Fibroblast of skin of left biceps (primary cell): ENCODE data around the gene KLF14.
A peak's percentile ranks its signal among the peaks of the same experiment; 100 is the strongest.
"Not testable (repeated sequence)": the region's sequence is repeated elsewhere in the genome, so short reads cannot be mapped to it uniquely, and the experiment has no call there.

Experiments used
- DNase-seq, 2 experiments: peaks; one replicate each; pipeline ENCODE4 v3.0.0-alpha.2; 2013; ENCODE audit warnings: low read depth in 2 of 2

The KLF14 gene

DNA sequence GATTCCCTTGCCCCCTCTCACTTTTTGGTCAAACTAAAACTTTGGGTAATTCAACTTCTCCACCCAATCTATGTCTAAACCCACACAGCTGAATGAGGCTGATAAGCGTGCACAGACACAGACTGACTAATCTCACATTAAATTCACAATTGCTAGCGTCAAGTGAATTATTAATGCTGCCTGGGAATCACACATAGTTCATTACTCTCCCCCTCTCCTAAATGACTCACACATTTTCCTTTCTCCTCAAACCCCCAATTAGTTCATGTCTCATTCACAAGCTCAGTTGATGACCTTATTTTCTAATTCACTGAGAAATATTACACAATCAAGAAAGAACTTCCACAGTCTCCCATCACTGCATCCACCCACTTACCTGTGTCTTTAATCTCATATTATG, 14.5 kb downstream of the KLF14 start:
- DNase-seq = no peak

DNA sequence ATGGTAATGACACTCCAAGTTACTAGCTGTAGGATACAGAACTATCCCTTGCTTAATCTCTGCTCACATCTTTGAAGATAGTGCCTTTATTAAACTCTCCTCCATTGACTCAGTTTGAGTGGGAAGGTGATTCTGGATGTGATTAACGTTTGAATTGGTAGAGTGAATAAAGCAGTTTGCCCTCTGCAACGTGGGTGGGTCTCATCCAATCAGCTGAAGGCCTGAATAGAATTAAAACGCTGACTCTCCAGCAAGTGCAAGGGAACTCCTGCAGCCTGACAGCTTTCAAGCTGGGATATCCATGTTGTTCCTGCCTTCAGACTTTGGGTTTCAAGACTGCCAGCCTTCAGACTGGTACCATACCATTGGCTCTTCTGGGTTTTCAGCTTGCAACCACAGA, 21.6 kb downstream of the KLF14 start:
- DNase-seq = no peak

- no peak for DNase-seq
These were observed 25.2 kb downstream of the KLF14 start for GRCh38 chr7:130708766-130709165.

GRCh38 chr7:130708001-130708400, 26.0 kb downstream of the KLF14 start:
- DNase-seq = no peak

DNA sequence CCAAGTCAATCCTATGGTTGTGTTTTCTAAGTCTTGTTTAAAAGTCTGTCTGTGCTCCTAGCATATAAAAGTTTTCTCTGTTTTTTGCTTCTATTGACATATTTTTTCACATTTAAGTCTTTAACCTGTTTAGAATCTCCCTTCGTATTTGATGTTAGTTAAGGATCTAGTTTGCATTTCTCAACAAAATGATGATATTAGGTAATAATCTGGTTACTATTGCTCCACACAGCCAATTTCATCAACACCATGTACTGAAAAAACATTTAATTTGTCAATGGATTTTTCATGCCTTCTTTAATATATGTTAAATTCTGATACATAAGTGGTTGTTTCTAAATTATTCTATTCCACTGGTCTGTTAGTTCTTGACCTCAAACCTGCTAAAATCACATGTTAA, 30.2 kb downstream of the KLF14 start:
- DNase-seq = no peak

DNA sequence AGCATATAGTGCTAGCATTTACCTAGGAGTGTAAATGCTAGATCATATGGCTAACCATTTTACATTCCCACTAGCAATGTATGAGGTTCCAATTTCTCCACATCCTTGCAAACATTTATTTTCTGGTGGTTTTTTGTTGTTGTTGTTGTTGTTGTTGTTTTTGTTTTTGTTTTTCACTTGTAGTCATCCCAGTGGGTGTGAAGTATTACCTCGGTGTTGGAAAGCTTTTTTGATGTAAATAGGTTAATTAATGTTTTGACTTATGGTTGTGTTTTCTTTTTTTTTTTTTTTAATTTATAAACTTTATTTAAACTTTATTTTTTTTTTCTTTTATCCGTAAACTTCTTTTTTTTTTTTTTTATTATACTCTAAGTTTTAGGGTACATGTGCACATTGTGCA, 32.4 kb downstream of the KLF14 start:
- no peak for DNase-seq

DNA sequence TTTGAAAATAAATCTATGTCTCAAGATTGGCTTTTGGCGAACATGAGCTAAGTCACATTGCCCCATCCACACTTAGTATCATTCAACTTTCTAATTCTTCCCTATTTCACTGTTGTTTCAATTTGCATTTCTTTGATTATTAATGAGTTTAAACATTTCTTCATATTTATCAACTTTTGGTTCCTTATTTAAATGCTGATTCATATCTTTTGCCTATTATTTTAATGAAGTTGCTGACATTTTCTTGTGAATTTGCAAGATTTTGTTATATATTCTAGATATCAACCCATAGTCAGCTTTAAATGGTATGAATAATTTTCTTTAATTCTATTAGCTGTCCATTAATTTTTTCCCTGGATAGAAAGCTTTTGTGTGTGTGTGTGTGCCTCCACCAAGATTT, 33.2 kb downstream of the KLF14 start:
- no peak for DNase-seq

DNA sequence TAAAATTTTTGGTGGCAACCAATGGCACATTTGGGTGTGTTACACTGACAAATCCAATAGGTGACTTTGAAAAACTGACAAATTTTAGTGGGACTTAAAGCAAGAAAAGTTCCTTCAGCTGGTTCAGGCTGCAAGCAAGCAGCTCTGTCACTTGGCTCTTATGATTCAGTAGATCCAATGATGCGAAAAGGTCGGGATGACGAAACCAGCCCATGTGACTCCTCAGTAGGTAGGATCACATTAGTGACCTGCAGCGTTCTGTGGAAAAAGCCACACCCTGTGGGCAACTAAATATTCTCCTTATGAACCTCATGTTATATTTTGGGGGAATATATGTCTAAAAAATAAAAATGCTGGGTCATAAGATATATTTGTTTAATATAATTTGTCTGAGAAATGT, 34.3 kb downstream of the KLF14 start:
- DNase-seq = no peak

GRCh38 chr7:130697820-130698219, 36.2 kb downstream of the KLF14 start:
- no peak for DNase-seq

GRCh38 chr7:130695840-130696239, 38.2 kb downstream of the KLF14 start:
- peak in 1 of 2 experiments; percentile 20 for DNase-seq

GRCh38 chr7:130692396-130692795, 41.6 kb downstream of the KLF14 start:
- DNase-seq = not testable (repeated sequence)

DNA sequence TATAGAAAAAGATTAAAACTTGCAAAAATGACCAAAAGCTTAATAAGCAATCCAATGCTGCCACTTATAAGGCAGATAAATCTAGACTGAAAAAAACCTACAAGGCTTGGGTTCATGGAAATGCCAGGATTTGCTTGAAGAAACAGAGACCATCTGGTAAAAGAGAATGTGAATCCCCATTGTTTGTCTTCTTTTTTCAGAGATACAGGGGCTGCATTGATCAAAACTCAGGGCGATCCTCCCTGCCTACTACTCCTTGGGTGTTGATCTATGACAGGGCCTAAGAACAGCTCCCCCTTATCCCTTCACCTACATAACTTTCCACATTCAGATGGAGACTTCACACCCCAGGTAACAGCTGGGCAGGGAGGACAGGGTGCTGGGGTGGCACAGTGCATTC, 44.3 kb downstream of the KLF14 start:
- no peak for DNase-seq

DNA sequence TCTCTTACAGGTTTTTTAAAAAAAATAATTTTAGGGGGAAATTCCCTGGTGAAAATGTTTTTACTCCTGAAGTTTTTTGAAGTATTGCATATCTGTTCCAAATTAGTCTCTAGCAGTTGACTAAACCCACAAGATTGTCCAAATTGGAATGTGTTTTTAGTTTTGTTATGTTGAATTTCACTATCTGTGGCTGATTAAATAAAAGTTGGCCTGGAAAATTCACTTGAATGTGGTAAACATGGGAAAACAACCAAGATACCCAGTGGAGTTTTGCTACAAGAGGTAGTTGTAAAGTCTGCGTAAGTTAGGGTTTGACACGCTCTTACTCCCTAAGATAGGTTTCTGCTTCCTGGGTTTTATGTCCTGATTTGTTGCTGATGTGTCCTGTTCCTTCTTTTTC, 51.0 kb downstream of the KLF14 start:
- DNase-seq = peak in 1 of 2 experiments; percentile 29
